ENCODE data around the gene XXYLT1.

XXYLT1 gene

GRCh38 chr3:195268576-195269309 is 2.2 kb downstream of the XXYLT1 start:
- in situ Hi-C loops (cut with MboI; ENCODE audit: low pct_unique_long_range_greater_than_20kb, low sequenced_read_pairs, unreplicated experiment) = loop anchor here (10.0 kb wide), 1 partner anchor 584 kb away; the partner anchor contains the start of gene FAM43A
- TF ChIP-seq CTCF (IDR thresholded peaks at IDR 0.05; ENCODE audit: extremely low read depth, insufficient read depth, missing control alignments) = no peak
- no peak for DNase-seq (ENCODE audit: low spot score)

- no peak for TF ChIP-seq CTCF (IDR thresholded peaks at IDR 0.05; ENCODE audit: extremely low read depth, insufficient read depth, missing control alignments)
- in situ Hi-C loops (cut with MboI; ENCODE audit: low pct_unique_long_range_greater_than_20kb, low sequenced_read_pairs, unreplicated experiment) = loop anchor here (10.0 kb wide), 1 partner anchor 582 kb away; the partner anchor contains the start of gene FAM43A
- DNase-seq (ENCODE audit: low spot score) = no peak
Measured at GRCh38 chr3:195267096-195267495, 3.9 kb downstream of the XXYLT1 start.

- in situ Hi-C loops (cut with MboI; ENCODE audit: low pct_unique_long_range_greater_than_20kb, low sequenced_read_pairs, unreplicated experiment) = loop anchor here (10.0 kb wide), 1 partner anchor 582 kb away; the partner anchor contains the start of gene FAM43A
- no peak for TF ChIP-seq CTCF (IDR thresholded peaks at IDR 0.05; ENCODE audit: extremely low read depth, insufficient read depth, missing control alignments)
- DNase-seq (ENCODE audit: low spot score) = no peak
Measured at GRCh38 chr3:195266428-195266827, 4.5 kb downstream of the XXYLT1 start.

- DNase-seq (ENCODE audit: low spot score) = no peak
- in situ Hi-C loops (cut with MboI; ENCODE audit: low pct_unique_long_range_greater_than_20kb, low sequenced_read_pairs, unreplicated experiment) = loop anchor here (10.0 kb wide), 1 partner anchor 581 kb away; the partner anchor contains the start of gene FAM43A
- TF ChIP-seq CTCF (IDR thresholded peaks at IDR 0.05; ENCODE audit: extremely low read depth, insufficient read depth, missing control alignments) = no peak
Measured at GRCh38 chr3:195265363-195265976, 5.5 kb downstream of the XXYLT1 start.

GRCh38 chr3:195263925-195264600 is 6.9 kb downstream of the XXYLT1 start:
- in situ Hi-C loops (cut with MboI; ENCODE audit: low pct_unique_long_range_greater_than_20kb, low sequenced_read_pairs, unreplicated experiment) = loop anchor here (10.0 kb wide), 1 partner anchor 579 kb away; the partner anchor contains the start of gene FAM43A
- no peak for TF ChIP-seq CTCF (IDR thresholded peaks at IDR 0.05; ENCODE audit: extremely low read depth, insufficient read depth, missing control alignments)
- no peak for DNase-seq (ENCODE audit: low spot score)

- no peak for TF ChIP-seq CTCF (IDR thresholded peaks at IDR 0.05; ENCODE audit: extremely low read depth, insufficient read depth, missing control alignments)
- in situ Hi-C loops (cut with MboI; ENCODE audit: low pct_unique_long_range_greater_than_20kb, low sequenced_read_pairs, unreplicated experiment) = loop anchor here (10.0 kb wide), 1 partner anchor 579 kb away; the partner anchor contains the start of gene FAM43A
- DNase-seq (ENCODE audit: low spot score) = no peak
Measured at GRCh38 chr3:195263193-195263924, 7.6 kb downstream of the XXYLT1 start.
